HG02938 (cell line): ENCODE results near the gene CMTM7.

Source experiments
- ATAC-seq: cut with Tn5 transposase; IDR thresholded peaks from one replicate; pipeline ENCODE4 v1.9.1; 2021; ENCODE audit warnings: mild to moderate bottlenecking, moderate library complexity; ENCODE audit not compliant: unreplicated experiment

CMTM7 gene, protein sequence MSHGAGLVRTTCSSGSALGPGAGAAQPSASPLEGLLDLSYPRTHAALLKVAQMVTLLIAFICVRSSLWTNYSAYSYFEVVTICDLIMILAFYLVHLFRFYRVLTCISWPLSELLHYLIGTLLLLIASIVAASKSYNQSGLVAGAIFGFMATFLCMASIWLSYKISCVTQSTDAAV

DNA sequence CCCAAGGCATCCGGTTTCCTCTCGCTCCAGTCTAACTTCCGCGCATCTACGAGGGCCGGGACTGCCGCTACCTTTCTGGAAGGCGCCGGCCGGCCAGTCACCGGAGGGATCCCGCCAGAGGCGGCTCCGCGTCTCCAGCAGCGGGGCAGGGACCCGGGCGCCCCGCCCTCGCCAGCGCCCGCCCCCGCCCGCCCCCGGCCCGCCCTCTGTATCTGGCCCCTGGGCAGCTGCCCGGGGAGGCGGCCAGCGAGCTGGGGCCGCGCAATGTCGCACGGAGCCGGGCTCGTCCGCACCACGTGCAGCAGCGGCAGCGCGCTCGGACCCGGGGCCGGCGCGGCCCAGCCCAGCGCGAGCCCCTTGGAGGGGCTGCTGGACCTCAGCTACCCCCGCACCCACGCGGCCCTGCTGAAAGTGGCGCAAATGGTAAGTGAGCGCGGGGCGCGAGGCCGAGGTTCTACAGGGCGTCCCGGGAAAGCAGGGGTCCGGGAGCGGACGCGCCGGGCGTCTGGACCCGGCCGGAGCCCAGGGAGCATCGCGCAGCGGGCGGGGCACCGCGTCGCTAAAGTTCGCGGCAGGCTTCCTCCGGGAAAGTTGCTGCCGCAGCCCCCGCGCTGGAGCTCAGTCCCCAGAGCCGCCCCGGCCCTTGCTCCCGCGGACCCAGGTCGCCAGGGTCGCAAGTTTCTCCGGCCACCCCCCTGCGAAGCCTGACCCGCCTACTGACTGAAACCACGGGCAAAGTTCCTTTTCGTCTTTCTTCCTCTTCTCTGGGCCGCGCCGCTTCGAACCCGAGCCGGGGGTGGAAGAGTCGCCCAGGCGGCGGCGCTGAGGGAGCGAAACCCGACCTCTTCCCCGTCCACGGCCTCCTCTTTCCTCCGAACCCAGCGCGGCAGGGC, at the start of gene CMTM7:
Gene CMTM7, plus strand, starts transcription at position 211 of the 893 bp plus-strand sequence. Its CDS starts 54 bp downstream, at position 265.
- peak; percentile 47 for ATAC-seq

DNA sequence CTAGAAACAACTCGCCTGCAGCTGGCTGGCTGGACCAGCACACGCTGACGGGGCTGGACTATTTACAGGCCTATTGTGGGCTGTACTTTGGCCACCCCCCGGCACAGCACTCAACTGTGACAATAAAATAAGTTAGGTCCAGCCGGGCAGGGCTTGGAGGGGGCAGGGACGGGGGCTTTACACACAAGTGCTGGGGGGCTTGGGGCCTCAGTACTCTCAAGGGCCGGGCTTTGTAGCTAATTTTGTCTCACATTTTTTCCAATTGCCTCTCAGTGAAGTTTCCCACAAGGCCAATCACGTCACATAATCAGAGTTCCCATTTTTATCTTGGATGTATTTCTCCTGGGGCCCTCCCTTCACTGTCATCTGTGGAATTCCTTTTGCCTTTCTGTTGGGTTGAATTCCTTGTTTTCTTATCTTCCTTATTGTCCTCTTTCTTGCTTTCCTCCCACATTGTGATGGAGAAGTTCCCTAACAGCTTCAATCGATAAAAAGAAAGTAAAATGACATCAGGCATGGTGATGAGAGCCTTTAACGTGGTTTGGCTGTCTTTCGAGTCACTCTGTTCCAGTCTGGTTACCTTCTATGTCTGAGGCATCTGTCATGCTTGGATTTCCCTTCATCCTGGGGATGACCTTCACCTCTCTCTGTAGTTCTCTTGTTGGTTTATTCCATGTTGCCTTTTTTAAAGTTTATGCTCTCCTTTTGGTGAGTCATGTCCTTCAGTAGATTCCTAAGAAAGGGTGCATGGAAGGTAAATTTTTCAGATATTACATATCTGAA, 44.1 kb upstream of the CMTM7 start:
- ATAC-seq, result no peak

- ATAC-seq, result no peak
These were observed 42.5 kb upstream of the CMTM7 start for GRCh38 chr3:32349184-32349583.

DNA sequence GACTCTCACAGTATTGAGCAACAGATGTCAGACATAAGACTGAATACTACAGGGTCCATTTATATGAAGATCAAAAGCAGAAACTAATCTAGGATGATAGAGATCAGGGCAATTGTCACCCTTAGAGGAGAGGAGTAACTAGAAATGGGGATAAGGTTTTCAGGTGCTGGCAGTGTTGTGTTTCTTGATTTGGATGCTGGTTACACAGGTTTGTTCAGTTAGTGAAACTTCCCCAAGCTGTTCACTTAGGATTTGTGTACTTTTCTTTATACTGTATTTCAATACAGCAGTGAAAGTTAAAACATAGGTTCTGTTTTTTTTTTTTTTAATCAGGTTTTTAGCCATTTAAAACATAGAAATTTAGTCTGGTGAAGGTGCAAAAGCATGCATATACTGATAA, 39.1 kb upstream of the CMTM7 start:
- no peak for ATAC-seq

DNA sequence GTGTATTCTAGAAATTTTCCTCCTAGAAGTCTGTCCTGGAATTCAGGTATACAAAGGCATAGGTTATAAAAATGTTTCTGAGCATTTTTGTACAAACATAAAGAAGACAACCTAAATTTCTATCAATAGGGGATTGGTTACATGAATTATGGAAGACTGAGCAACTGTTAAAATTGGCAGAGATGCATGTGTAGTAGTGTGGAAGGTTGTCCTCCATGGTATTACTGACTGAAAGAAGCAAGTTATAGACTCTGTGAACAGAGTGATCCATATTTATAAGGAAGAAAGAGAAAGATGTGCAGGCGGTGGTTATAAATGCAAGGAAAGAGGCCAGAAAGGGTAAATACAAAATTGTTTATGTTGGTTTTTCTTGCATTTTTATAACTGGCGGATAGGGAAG, 38.3 kb upstream of the CMTM7 start:
- ATAC-seq, result no peak

GRCh38 chr3:32354362-32354778, 37.3 kb upstream of the CMTM7 start:
- no peak for ATAC-seq

DNA sequence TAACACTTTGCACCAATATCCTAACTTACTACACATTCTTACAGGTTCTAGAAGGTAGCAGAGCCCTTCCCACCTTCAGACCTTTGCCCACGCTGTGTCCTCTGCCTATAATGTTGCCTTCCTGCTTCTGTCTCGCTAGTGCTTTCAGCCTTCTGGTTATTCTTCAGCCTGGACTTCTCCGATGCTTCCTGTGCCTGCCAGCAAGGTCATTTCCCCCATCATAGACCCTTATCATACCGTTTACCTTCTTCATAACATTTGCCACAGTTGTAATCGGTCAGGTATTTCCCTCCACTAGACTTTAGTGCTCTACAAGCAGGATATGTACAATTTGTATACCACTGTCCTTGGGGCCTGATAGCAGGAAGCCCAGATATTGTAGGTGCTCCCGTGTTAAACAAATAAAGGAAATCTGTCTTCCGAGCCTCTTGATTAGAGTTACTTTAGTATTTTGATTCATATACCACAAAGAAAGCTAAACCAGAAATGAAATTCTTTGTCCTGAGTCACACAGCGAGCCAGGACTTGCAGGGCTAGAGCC, 35.8 kb upstream of the CMTM7 start:
- no peak for ATAC-seq

- ATAC-seq, result no peak
These were observed 31.7 kb upstream of the CMTM7 start for GRCh38 chr3:32359766-32360492.

DNA sequence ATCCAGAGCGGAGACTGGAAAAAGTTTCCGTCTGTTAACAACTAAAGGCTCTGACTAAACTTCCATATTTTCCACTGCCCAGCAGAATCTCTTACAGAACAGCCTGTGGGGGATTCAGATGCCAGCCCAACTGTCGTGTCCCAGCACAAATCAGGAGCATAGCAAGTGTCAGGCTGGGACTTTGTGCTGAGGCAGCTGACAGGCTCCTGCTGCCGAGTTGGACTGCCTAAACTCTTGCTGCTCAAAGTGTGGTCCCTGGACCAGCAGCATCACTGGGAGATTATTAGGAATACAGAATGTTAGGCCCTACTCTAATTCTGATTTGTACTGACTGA, 31.2 kb upstream of the CMTM7 start:
- no peak for ATAC-seq

DNA sequence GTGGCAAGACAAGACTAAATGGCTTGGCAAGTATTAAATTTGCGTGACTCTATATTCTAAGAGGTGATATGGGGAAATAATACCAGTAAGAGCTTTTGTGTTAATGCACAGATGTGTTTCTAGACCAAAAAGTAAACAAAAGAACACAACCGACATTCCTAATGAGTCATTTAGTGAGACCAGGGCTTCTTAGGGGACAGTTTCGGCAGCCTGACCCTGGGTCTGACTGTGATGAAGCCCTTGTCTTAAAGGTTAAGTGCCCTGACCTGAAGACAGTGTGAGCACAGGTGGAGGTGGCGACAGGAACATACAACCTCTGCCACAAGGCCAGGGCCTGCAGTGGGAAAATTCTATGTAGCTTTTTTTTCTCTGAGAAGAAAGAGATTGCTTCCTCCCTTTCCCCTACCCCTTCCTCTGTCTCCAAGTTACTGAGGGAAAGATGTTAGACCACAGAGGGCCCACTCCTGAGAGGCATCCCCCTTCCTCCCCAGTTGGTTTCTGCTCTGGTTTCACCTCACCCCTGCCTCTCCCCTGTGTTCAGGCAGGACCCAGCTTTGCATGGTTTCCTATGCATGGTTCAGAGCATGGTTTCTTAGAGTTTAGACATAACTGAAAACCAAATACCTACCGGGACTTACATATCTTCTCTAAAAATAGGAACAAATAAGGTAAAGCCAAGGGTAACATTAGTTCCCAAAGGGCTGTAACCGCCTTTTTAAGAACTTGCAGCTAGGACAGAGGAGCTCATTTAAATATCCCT, 24.8 kb upstream of the CMTM7 start:
- no peak for ATAC-seq

GRCh38 chr3:32367442-32367841, 24.2 kb upstream of the CMTM7 start:
- no peak for ATAC-seq

DNA sequence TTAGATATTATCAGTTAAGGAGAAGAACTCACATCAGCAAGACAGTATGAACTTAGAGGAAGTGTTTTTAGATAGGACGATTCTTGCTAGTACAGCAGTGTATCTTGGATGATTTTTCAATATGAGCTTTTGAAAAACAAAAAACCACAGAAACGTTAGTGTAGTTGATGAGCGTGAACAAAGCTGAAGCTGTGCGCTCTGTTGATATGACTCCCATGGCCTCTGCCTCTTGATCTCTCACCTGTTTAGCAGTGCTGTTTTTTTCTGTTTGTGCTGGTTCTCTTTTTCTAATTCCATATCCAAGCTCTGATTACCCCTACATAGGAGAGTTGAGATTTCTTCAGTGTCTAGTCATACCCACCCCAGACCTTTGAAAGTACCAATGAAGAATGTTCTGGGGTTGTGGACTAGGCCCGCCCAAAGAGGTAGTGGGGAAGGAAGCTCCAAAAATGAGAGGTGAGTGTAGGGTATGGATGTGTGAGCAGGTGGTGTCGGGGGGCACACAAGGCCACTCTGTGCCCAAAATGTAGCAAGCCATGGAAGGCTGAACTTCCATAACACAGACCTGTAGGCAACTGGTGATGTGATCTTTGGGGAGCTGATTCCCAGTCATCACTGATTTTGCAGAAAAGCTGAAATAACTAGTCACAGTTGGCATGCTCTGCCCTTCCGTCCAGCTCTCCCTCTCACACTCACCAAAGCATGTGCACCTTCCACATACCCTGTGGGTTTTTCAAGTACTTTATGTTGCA, 20.0 kb upstream of the CMTM7 start:
- no peak for ATAC-seq

DNA sequence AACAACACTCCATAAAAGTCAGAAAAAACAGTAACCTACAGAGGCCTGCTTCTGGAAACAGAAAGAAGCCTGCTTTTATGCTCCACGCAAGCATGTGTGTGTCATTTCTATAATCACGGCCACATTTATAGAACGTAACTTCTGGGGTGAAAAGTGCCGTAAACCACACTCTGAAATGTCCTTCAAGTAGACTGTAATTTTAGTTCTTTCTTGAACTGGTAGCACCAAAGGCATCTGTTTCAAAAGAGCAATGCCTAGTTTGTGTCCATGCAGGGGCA, 19.5 kb upstream of the CMTM7 start:
- no peak for ATAC-seq

DNA sequence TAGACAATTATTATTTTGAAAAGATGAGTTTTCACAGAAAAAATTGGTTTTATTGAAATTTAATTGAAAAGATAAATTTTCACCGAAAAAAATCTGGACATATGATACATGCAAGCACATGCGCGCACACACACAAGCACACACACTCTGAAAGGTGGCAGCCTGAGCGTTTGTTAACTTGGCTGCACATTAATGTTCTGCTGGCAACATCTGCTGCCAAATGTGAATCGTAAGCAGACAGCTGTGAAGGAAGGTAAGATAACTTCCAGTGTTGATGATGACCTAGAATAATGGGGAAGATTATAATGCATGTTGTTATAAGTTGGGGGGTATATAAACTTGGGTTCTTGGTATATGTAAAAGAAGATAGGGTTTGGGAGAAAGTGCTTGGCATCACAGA, 18.4 kb upstream of the CMTM7 start:
- ATAC-seq, result no peak

DNA sequence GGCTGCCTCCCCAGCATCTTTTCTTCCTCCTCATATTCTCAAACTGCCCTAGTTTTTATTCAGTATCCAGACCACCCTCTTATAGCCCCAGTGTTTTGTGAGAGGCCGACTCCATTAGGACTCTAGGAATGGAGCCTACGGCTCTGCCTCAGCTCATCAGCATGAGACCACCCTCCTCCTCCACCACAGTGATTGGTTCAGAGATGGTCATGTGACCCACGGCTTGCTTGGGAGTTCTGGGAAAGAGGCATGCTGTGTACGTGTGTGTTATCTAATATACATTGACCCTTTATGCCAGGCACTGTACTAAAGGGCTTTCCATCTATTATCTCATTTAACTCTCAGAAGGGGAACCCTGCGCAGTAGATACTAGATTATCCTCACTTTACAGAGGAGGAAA, 17.8 kb upstream of the CMTM7 start:
- no peak for ATAC-seq

GRCh38 chr3:32374788-32375595, 16.7 kb upstream of the CMTM7 start:
- ATAC-seq, result peak; percentile 71

GRCh38 chr3:32375596-32375930, 16.1 kb upstream of the CMTM7 start:
- no peak for ATAC-seq

DNA sequence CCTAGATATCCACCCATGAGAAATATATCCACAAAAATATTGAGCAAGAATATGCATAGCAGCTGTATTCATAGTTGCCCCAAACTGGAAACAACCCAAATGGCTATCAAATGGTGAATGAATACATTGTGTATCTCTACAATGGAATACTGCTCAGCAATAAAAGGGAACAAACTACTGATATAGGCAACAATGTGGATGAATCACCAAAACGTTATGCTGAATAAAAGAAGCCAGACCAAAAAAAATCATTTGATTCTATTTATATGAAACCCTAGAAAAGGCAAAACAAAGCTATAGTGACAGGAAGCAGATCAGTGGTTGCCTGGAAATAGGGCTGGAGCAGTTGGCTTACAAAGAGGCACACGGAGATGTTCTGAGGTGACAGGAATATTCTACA, 15.5 kb upstream of the CMTM7 start:
- ATAC-seq, result no peak
